GM19452 (cell line): ENCODE results near the gene BATF.

Source experiments
- ATAC-seq: cut with Tn5 transposase; IDR thresholded peaks from one replicate; pipeline ENCODE4 v1.9.1; 2021; ENCODE audit not compliant: unreplicated experiment

BATF gene

DNA sequence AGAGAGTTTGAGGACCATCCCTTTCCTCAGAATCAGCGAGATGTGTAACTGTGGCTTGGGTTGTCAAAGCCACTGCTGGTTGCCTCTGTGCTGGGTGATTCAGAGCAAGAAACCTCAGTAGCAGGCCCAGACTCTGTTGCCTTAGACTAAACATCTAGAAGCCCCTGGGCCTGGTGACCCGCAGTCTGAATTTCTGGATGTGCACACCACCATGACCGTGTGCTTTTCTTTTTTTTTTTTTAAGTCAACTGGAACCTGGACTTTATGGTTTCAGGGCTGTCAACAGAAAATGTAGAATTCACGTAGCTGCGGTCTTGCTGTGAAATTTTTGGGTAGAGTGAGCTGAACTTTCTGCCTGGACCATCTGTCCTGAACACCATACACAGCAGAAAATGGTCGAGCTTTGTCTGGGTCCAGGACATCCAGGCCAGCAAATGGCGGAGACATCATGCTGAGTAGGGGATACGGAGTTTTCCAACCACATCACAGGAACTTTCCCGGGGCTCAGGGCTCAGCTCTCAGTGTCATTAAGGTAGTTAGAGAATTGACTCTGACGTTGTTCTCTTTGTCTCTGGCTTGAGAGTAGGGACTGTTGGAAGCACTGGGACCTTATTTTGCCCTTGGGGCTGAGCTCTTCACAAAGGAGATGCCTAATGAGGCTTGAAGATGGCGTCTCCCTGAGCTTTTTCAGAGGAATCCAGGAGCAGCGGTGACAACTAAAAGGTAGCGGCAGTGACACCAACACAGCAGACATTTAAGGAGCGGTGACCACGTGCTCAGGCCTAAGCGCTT, 23.0 kb upstream of the BATF start:
- peak; percentile 65 for ATAC-seq

DNA sequence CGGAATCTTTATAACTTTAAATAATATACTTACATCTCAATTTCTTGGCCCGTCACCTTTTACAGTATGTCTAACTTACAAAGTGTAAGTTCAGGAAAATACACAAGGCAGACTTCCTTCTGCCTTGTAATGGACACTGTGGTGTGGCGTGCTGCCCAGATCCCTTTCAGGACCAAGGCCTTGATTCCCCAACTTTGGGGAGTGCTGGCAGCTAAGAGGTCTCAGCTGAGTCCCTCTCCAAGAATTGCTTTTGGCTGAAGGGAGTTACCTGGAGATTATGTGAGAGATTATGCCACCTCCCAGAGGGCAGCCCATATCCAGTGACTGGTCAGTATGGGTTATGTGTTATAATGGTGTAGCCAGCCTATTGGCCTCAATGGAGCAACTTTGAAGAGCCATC, 21.2 kb upstream of the BATF start:
- no peak for ATAC-seq

DNA sequence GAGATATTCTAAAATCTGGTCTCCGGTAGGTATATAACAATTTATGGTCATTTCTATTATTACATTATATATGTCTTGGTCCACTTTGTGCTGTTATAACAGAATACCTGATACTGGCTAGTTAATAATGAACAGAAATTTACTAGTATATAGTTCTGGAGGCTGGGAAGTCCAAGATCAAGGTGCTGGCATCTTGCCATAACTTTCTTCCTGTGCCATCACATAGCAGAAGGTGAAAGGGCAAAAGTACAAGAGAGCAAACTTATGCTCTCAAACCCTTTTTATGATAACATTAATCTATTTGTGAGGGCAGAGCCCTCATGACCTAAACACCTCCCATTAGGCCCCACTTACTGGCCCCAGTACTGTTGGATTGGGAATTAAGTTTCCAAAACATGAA, 17.9 kb upstream of the BATF start:
- ATAC-seq: no peak

DNA sequence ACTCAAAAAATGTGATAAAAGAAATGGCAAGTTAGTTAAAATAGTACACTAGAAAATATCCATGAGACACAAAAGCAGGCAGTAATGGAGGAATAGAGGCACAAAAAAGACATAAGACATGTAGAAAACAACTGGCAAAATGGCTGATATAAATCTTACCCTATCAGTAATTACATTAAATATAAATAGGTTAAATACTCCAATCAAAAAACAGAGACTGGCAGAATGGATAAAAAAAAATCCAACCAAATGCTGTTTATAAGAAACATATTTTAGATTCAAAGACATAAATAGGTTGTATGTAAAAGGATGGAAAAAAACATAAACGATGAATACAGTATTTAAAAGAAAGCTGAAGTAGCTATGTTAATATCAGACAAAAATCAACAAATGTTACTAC, 15.3 kb upstream of the BATF start:
- ATAC-seq: no peak

DNA sequence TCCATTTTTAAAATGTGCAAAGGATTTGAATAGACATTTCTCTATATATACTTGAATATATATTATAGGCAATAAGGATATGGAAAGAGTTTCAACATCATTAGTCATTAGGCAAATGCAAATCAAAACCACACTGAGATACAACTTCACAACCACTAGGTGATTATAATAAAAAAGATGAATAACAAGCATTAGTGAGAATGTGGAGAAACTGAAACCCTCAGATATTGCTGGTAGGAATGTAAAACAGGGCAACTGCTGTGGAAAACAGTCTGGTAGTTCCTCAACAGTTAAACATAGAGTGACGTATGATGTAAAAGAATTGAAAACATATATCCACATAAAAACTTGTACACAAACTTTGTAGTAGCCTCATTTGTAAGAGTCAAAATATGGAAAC, 11.7 kb upstream of the BATF start:
- no peak for ATAC-seq

DNA sequence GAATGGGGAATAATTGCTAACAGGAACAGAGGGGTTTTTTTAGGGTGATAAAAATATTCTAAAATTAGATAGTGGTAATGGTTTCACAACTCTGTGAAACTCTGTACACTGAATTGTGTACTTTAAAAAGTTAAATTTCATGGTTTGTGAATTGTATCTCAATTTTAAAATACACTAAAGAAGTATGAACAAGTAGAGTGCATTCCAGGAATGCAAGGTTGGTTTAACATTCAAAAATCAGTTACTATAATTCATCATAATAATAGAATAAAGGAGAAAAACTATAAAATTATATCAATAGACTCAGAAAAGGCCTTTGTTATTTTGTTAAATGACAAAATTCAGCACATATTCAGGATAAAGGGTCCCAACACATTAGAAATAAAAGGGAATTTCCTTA, 11.1 kb upstream of the BATF start:
- ATAC-seq: no peak

DNA sequence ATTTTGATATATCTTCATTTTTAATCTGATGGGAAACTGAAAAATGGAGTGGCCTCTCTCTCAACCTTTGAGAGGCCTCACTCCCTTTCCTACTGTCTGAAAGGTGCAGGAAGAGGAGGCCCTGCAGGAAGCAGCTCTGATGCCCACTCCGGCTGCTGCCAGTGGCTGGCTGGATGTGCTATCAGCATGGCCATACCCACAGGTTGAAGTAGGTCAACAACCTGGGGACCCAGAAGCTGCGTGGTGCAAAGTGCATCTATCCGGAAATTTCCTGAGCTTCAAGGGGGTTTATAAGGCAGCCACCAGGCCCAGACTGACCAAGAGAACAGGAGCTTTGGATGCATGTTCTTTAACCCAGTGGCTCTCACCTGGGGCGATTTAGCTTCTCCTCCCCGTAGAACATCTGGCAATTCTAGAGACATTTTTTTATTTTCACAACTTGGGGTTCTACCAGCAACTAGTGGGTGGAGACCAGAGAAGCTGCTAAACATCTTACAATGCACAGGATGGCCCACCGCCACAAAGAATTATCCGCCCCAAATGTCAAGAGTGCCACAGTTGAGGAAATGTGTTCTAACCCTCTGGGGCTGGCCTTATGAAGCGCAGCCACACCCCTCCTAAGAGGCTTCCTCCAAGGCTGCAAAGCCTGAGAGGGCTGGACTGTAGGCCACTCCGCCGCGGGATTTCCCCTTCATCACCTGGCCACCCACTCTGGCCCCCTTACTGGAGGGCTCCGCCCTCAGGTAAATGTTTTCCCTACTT, 8.2 kb upstream of the BATF start:
- ATAC-seq: peak; percentile 28

DNA sequence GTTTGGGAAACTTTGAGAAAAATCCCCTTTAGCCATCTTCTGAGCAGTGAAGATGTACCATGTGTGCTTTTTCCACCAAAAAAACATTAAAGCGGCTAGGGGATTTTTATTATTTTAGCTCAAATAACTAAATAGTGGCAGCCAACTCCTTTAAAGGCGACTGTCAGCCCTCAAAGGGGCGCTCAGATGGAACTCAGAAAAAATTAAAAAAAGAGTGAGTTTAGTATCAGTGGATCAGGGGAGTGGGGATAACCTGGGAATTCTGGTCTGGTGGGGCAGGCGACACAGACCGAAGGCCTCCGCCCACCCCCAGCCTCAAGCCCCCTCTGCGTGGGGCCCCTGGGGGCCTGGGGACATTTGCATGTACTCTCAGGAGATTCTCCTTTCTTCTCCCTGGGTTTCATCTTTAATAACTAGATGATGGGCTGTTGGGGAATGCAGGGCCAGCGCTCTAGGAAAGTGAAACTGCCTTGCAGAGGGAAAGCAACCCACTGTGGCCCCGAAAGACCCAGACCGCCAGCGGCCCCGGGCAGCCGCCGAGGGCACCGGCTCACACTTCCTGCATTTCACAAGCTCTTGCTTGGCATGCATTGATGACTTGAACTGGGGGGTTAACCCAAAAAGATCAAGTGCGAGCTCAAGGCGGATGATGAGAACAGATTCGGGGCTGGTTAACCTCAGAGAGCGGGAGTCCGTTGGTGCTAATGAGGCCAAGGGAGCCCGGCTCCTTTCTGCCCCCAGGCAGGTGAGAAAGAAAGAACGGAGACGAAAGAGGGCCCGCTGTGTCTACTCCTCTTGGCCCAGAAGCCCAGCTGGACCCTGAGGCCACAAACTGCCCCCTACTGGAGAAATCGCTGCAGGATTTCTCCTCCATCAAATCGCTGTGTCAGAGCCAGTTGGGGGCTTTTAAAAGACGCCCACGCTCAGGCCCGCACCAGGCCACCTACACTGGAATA, 7.3 kb upstream of the BATF start:
- peak; percentile 55 for ATAC-seq

DNA sequence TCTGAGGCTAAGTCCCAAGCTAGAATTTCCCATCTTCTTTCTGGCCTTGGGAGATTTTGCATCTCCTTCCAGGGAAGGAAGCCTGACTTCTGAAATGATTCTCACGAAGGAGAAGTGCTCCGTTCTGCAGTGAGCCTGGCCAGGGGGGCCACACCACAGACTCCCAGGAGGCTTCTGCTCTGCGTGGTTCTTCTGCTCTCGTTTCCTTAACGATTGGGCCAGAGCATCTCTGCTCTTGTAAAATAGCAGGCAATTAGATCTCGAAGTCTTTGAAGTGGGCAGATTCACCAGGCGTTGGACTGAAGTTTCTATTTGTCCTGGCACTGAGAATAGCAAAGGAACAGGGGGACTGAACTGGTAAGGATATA, 6.7 kb upstream of the BATF start:
- ATAC-seq: peak; percentile 36

DNA sequence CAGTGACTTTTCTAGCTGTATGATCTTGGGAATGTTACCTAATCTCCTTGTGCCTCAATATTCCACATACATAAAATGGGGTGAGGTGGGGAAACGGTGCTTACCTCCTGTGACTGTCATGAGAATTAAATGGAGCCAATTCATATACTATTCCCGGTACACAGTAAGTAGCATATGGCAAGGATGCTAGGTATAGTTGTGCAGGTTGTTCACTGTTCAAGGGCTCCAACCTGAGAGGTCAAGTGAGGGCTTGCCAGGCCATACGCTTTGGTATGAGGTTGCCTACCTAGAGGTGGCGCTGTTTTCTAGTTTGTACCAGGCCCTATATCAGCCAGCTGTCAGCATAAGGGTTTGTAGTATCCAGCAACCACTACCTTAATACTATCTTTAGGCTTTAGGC, 3.6 kb upstream of the BATF start:
- no peak for ATAC-seq

DNA sequence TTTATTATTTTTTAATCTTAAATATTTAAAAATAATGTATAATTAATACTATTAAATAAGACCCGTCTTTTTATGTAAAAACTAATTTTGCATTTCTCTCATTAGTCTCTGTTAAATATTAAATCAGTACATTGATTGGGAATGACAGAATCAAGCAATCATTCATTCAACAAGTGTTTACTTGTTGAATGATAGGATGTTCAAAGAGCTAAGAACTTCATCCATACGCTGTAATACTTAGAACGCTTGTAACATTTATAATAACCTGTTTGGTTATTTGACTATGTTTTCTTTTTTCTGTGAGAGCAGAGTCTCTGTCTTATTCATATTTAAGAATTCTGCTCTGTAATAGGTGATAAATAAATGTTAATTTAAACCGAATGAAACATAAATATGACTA, 2.9 kb upstream of the BATF start:
- ATAC-seq: no peak

DNA sequence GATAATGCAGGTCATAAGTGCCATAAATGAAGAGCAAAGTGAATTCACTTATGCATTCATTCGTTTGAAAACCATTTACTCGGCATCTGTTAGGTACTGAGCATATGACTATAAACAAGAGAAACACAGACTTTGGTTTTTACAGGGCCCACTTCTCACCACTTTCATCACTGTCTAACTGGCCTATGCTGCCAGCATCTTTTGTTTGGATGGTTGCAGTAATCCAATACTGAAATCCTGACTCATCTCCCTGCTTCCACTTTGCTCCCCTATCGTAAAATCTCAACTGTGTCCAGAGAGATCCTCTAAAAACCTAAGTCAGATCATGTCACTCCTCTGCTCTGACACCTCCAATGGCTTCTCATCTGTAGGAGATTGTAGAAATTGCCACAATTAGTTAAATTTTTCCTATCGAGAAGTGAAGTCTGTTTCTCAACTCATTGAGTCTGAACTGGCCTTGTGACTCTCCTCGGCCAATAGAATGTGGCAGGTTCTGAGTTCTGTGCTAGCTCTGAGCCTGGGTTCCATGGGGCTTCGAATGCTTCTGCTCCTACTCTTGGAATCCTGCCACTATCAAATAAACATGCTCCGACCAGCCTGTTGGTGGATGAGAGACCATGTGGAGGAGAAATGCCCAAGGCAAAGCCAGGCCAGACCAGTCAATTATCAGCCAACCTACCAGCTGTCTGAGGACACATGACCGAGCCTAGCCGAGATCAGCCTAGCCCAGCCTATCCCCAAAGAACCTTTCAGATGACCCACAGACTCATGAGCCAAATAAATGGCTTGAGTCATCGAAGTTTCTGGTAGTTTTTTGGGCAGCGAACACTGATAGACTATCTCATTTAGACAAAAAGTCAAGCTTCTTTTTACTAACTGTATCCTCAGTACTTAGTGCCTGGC, 2.2 kb upstream of the BATF start:
- no peak for ATAC-seq

DNA sequence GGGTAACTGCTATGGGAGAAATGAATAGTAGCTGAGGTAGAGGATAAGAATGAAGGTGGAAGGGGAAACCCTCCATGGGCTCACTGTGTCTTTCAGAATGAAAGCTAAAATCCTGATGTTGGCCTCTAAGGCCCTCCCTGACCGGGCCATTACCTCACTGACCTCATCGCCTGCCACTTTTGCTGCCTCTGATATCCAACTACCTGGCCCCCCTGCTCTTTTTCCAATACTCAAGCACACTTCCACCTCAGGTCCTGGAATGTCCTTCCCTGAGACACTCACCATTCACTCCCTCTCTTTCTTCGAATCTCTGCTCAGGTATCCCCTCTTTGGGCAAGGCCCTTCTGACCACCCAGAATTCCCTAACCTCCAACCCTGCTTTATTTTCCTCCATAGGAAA, 1.4 kb upstream of the BATF start:
- ATAC-seq: no peak

DNA sequence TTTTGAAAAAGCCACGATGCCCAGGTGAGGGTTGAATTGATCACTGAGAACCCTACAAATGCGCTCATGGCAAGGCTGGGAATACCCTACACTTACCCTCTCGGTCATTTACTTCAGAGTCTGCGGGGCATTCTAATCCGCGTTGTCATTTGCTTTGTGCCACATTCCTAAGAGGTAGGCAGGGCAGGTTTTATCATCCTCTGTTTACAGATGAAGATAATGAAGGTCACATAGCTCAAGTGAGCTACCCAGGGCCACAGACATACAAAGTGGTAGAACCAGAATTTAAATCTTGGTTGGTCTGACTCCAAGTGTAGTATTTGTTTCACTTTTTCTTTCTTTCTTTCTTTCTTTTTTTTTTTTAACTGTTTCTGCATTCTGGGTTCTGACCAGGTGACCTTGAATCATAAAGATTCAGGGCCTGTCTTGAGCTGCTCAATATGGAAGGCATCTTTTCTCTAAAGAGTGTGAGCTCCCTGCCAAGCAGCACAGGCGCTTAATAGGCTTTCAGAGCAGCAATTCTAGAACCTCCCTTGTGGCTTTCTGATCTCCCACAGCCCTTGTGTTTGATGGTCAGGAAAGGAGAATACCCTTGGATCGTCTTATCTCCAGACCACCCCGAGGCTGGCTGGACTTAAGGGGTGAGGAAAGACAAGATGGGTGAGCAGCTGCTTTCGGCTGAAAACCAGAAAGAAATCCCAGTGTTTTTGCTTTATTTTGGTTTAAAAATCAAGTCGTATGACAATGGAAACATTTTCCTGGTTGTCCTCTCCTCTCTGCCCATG, 662 bp upstream of the BATF start:
- peak; percentile 25 for ATAC-seq

DNA sequence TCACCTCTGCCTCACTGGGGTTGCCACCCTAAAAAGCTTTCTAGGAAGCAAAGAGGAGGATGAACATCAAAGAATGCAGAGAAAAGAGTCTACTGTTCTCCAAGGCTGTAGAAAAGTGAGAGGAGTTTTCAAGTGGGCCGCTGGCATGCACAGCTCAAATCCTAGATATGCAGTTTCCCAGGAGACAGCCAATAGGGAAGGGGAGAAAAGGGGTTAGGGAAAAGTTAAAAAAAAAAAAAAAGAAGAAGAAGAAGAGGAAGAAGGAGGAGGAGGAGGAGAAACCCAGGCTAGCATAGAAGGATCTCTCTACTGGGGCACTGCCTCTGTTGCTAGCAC, 682 bp downstream of the BATF start:
- no peak for ATAC-seq

DNA sequence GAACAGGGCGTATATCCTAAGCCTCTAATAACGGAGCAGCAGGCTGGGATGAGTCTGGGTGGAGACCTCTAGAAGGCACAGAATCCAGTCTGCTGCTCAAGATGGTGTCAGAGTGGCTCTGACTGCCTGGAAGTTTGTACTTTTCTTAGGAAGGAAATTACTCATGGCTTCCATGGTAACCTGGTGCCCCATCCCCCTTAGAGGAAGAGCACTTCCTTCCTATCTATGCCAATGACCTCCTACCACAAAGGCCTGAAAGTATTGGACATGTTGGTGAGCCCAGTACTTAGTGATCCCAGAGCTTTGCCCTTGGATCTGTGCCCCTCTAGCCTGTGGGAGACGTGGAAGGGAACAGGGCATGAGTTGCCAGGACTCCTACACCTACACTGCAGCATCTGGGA, 1.5 kb downstream of the BATF start:
- no peak for ATAC-seq

DNA sequence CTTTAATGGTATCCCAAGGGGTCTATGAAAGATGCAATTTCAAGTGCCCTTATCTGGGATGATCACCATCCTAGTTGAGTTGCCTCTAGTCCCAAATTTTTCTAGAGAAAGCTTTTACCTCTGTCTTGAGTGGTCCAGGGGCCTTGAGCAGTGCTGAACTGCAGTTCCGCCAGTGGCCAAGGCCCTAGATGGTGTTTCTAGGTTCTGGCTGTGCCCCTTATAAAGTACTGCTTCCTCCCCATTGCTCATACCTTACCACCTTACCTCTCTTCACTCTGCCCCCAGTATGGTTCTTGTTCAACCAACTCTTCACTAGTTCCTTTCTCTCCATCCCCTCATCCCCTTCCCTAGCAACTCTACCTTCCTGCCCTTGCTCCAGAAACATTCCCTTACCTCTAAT, 3.7 kb downstream of the BATF start:
- ATAC-seq: no peak

DNA sequence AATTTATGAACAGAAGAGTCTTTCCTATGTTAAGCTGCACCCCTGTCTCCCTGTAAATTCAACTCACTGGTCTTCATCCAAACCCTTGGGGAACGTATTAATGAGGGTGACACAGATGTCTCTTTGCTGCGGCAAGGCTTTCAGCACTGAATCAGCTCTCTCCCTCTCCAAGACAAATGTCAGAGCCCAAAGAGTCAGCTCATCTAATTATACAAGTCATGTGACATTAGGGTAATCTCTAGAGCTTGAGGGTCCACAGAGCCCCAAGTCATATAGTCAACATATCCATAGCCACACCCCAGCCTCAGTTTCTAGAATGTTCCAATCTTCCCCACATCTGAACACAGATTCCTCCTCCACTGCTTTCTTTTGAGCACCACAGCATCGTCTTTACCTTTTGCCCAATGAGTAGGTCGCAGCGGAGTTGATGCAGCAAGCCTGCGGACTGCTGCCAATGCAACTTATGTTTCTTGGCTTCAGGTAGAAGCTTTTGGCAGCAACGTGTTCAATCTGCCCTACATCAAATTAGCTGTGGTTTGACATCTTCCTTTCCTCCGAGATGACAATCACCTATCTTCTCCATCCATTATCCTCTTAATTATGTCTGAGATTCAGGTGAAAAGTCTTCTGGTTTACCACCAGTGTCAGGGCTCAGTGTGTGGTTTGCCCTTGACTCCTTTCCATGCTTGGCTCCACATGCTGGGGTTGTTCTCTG, 5.3 kb downstream of the BATF start:
- no peak for ATAC-seq

DNA sequence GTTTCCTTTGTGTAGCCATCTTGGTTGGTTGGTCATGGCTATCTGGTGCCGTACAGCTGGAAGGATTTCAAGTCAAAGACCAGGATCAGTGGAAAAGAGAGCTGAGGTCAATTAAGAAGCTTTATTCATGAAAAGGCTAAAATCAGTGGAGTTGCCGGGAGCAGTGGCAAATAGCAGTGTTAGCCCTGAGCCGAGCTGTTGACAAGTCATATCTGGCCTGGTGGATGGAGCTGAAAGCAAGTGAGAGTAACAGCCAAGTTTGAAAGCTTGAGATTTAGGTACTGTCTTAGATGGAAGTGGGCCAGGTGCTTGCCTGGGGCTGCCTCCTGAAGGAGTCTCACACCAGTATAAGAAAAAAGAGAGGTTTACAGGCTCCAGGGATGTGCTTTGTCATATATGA, 9.0 kb downstream of the BATF start:
- ATAC-seq: no peak
